GM23338 (cell line): ENCODE results near the gene KIF2A. TPM values are rescaled to one million over a fixed set of nuclear protein-coding genes. Genes with fewer than 3 reads are reported as not detected.

ENCODE experiments used
- ATAC-seq: fragments of 200-7000 bp; cut with Tn5 transposase; 3 replicates; pipeline ENCODE4 v1.9.1; 2020
- DNase-seq: peaks from one replicate; pipeline ENCODE4 v3.0.0-alpha.2; 2015; ENCODE audit warnings: low spot score
- H2AFZ ChIP-seq: fragments of 200-600 bp; sonication (generic); 2 replicates; pipeline ENCODE4 v1.8.0; 2016; ENCODE audit warnings: antibody characterized with exemption, mild to moderate bottlenecking, moderate library complexity
- H3F3A ChIP-seq: fragments of 200-600 bp; sonication (generic); replicated peaks from 2 replicates; pipeline ENCODE4 v1.8.0; 2017; ENCODE audit warnings: antibody characterized with exemption, mixed run types, low read depth
- H3K27ac ChIP-seq: fragments of 200-600 bp; sonication (generic); 2 replicates; pipeline ENCODE4 v1.6.1; 2016; ENCODE audit warnings: low read depth
- H3K27me3 ChIP-seq: fragments of 200-600 bp; sonication (generic); 2 replicates; pipeline ENCODE4 v1.8.0; 2016; ENCODE audit warnings: mild to moderate bottlenecking, mixed run types, moderate library complexity; ENCODE audit not compliant: insufficient read depth
- H3K36me3 ChIP-seq: fragments of 200-600 bp; sonication (generic); 2 replicates; pipeline ENCODE4 v1.8.0; 2016; ENCODE audit warnings: mild to moderate bottlenecking; ENCODE audit not compliant: insufficient read depth
- H3K4me1 ChIP-seq: fragments of 200-600 bp; sonication (generic); 2 replicates; pipeline ENCODE4 v1.8.0; 2016; ENCODE audit warnings: mild to moderate bottlenecking, moderate library complexity; ENCODE audit not compliant: insufficient read depth
- H3K4me2 ChIP-seq: fragments of 200-600 bp; sonication (generic); 2 replicates; pipeline ENCODE4 v1.7.1; 2017; ENCODE audit warnings: mixed run types
- H3K4me3 ChIP-seq: fragments of 200-600 bp; sonication (generic); 2 replicates; pipeline ENCODE4 v1.6.1; 2016; ENCODE audit warnings: mixed run types
- H3K79me2 ChIP-seq: fragments of 200-600 bp; sonication (generic); replicated peaks from 2 replicates; pipeline ENCODE4 v1.8.0; 2017; ENCODE audit warnings: mild to moderate bottlenecking; ENCODE audit not compliant: insufficient read depth
- H3K9me2 ChIP-seq: fragments of 200-600 bp; sonication (generic); 2 replicates; pipeline ENCODE4 v1.8.0; 2017; ENCODE audit not compliant: insufficient read depth
- H4K20me1 ChIP-seq: fragments of 200-600 bp; sonication (generic); replicated peaks from 2 replicates; pipeline ENCODE4 v1.8.0; 2017; ENCODE audit warnings: mild to moderate bottlenecking; ENCODE audit not compliant: insufficient read depth
- H3K27ac Mint-ChIP-seq: 2 replicates; pipeline ENCODE4 v1.8.0; 2020; ENCODE audit warnings: inconsistent platforms, mild to moderate bottlenecking, moderate library complexity, mixed read lengths
- H3K27me3 Mint-ChIP-seq: 3 replicates; pipeline ENCODE4 v1.8.0; 2022; ENCODE audit warnings: low read depth, mild to moderate bottlenecking, moderate library complexity, mixed read lengths, inconsistent platforms; ENCODE audit not compliant: insufficient read depth, poor library complexity
- H3K36me3 Mint-ChIP-seq: 3 replicates; pipeline ENCODE4 v1.8.0; 2021; ENCODE audit warnings: low read depth, mild to moderate bottlenecking, inconsistent platforms, moderate library complexity, mixed read lengths
- H3K4me1 Mint-ChIP-seq: 3 replicates; pipeline ENCODE4 v1.8.0; 2020; ENCODE audit warnings: mild to moderate bottlenecking, inconsistent platforms, mixed read lengths
- H3K4me3 Mint-ChIP-seq: 3 replicates; pipeline ENCODE4 v1.8.0; 2021; ENCODE audit warnings: moderate library complexity, mild to moderate bottlenecking, inconsistent platforms, mixed read lengths
- H3K9me3 Mint-ChIP-seq: 3 replicates; pipeline ENCODE4 v1.8.0; 2020; ENCODE audit warnings: moderate library complexity, mild to moderate bottlenecking, inconsistent platforms, mixed read lengths
- EZH2 ChIP-seq: fragments of 200-600 bp; sonication (generic); IDR thresholded peaks from one replicate; pipeline ENCODE4 v1.8.0; 2017; ENCODE audit warnings: antibody characterized with exemption, mild to moderate bottlenecking, low read depth; ENCODE audit not compliant: unreplicated experiment
- EZH2phosphoT487 ChIP-seq: fragments of 200-600 bp; sonication (generic); IDR thresholded peaks from one replicate; pipeline ENCODE4 v1.8.1; 2018; ENCODE audit warnings: antibody characterized with exemption; ENCODE audit not compliant: unreplicated experiment
- POLR2AphosphoS5 ChIP-seq: IDR thresholded peaks from 2 replicates; pipeline ENCODE4 v1.6.1; 2016; ENCODE audit warnings: antibody characterized with exemption, low read depth
- STAT1 ChIP-seq: IDR thresholded peaks from one replicate; pipeline ENCODE4 v1.6.1; 2016; ENCODE audit warnings: antibody characterized with exemption; ENCODE audit not compliant: unreplicated experiment
- ZNF114 ChIP-seq: fragments of 250-450 bp; sonication (Bioruptor Pico); IDR thresholded peaks from 2 replicates; pipeline ENCODE4 v1.5.0; 2020; ENCODE audit warnings: mild to moderate bottlenecking, moderate library complexity
- ZNF331 ChIP-seq: fragments of 250-450 bp; sonication (Bioruptor Pico); IDR thresholded peaks from 2 replicates; pipeline ENCODE4 v1.5.0; 2020; ENCODE audit warnings: low read depth, mild to moderate bottlenecking, moderate library complexity
- polyA plus RNA-seq: library from polyadenylated mRNA; unstranded; fragments of >200 nt; fragmentation: Nextera tagmentation; extraction: Ambion mirVana; gene quantifications from 2 replicates; pipeline ENCODE4 v1.2.1, GENCODE V29; 2016
- total RNA-seq: library from RNA; depleted of rRNA; stranded (reverse); fragments of >200 nt; shearing (Covaris generic); gene quantifications from 2 replicates; pipeline ENCODE4 v1.2.3, GENCODE V29; 2014
- TF ChIP-seq, protein P1 (sequence below): fragments of 250-450 bp; sonication (Bioruptor Pico); IDR thresholded peaks from 2 replicates; pipeline ENCODE4 v1.5.0; 2020; ENCODE audit warnings: mild to moderate bottlenecking, moderate library complexity

The KIF2A gene
- total and polyA plus RNA-seq, 2 experiments from 2014 or later = 120 to 122 TPM

DNA sequence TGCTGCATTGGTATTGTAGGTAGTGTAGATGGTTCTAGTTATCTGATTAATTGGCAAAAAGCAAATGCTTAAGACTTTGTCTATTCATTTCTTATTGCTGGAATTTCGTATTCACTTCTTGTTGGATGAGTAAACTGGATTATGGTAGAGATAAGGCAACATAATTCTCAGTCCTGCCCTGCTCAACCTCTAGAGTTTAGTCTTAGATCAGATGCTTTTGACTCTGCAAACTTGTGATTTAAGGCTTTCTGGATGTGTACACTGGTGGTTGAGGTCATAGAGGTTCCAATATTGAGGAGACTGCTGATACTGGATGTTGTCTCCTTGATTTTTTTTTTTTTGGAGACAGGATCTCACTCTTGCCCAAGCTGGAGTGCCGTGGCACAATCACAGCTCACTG lies 35.0 kb downstream of the KIF2A start:
- TF ChIP-seq EZH2 (no peak), ZNF114 (CRISPR knock-in tag) (no peak), EZH2phosphoT487 (no peak), ZNF331 (CRISPR knock-in tag) (no peak), STAT1 (no peak)
- H3K4me1 Mint-ChIP-seq = peaks cover 2% of the 10 kb centered on the region
- Histone ChIP-seq H3K4me3 (no peak overlapping the region), H3K4me2 (no peak overlapping the region), H3K27ac (no peak overlapping the region), H4K20me1 (peaks cover 46% of the 10 kb centered on the region), H3K79me2 (peaks cover 98% of the 10 kb centered on the region), H3K9me2 (no peaks in the 10 kb centered on the region), H3K4me1 (no peaks in the 10 kb centered on the region), H3K36me3 (no peaks in the 10 kb centered on the region), H3F3A (no peaks in the 10 kb centered on the region), H3K27me3 (no peaks in the 10 kb centered on the region), H2AFZ (no peak overlapping the region)
- H3K9me3 Mint-ChIP-seq = no peaks in the 10 kb centered on the region
- H3K36me3 Mint-ChIP-seq = peaks cover 3% of the 10 kb centered on the region; the same call in 2 of the 3 replicates
- H3K4me3 Mint-ChIP-seq = no peak overlapping the region
- H3K27ac Mint-ChIP-seq = no peak overlapping the region
- H3K27me3 Mint-ChIP-seq = no peaks in the 10 kb centered on the region
- ATAC-seq = no peak
- no peak for DNase-seq

DNA sequence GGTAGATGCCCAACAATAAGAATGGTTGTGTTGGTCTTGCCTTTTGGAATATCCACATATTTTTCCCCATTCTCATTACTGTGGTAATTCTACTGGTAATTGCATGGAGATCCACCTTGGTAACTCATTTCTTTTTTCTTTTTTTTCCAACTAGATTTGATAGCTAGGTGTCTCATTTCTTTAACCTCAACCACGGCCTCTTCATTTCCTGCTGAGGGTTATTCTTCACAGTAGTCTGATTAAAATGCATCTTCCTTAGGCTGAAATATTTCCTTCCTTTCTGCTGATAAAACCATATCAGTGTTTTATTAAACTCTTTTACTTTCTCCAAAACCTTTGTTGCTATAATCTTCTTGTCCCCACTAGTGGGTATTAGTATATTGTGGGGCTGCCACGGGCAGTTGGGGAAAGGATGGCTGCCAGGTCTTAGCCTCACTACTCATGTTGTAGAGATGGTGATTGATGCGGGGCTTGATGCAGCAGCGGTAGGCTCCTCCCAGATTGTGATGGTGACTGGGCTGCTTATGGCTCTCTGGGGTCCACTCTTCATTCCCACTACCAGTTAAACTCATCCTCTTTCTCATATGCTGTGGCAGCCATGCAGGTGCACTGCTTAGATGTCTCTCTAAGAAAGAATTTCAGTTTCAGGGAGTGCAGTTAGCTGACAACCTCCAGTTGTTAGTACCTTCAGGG lies 35.9 kb downstream of the KIF2A start:
- Histone ChIP-seq H3K79me2 (peaks cover 98% of the 10 kb centered on the region), H3K27me3 (no peaks in the 10 kb centered on the region), H4K20me1 (peaks cover 46% of the 10 kb centered on the region), H3K4me1 (no peaks in the 10 kb centered on the region), H3K9me2 (no peaks in the 10 kb centered on the region), H3K36me3 (no peaks in the 10 kb centered on the region), H3K27ac (no peak overlapping the region), H3K4me2 (no peak overlapping the region), H2AFZ (no peak overlapping the region), H3K4me3 (no peak overlapping the region), H3F3A (no peaks in the 10 kb centered on the region)
- no peak for ATAC-seq
- Mint-ChIP-seq H3K36me3 (peaks cover 3% of the 10 kb centered on the region; the same call in 2 of the 3 replicates), H3K4me1 (peaks cover 2% of the 10 kb centered on the region), H3K27ac (no peak overlapping the region), H3K9me3 (no peaks in the 10 kb centered on the region), H3K27me3 (no peaks in the 10 kb centered on the region), H3K4me3 (no peak overlapping the region)
- DNase-seq = no peak
- TF ChIP-seq, protein P1, sequence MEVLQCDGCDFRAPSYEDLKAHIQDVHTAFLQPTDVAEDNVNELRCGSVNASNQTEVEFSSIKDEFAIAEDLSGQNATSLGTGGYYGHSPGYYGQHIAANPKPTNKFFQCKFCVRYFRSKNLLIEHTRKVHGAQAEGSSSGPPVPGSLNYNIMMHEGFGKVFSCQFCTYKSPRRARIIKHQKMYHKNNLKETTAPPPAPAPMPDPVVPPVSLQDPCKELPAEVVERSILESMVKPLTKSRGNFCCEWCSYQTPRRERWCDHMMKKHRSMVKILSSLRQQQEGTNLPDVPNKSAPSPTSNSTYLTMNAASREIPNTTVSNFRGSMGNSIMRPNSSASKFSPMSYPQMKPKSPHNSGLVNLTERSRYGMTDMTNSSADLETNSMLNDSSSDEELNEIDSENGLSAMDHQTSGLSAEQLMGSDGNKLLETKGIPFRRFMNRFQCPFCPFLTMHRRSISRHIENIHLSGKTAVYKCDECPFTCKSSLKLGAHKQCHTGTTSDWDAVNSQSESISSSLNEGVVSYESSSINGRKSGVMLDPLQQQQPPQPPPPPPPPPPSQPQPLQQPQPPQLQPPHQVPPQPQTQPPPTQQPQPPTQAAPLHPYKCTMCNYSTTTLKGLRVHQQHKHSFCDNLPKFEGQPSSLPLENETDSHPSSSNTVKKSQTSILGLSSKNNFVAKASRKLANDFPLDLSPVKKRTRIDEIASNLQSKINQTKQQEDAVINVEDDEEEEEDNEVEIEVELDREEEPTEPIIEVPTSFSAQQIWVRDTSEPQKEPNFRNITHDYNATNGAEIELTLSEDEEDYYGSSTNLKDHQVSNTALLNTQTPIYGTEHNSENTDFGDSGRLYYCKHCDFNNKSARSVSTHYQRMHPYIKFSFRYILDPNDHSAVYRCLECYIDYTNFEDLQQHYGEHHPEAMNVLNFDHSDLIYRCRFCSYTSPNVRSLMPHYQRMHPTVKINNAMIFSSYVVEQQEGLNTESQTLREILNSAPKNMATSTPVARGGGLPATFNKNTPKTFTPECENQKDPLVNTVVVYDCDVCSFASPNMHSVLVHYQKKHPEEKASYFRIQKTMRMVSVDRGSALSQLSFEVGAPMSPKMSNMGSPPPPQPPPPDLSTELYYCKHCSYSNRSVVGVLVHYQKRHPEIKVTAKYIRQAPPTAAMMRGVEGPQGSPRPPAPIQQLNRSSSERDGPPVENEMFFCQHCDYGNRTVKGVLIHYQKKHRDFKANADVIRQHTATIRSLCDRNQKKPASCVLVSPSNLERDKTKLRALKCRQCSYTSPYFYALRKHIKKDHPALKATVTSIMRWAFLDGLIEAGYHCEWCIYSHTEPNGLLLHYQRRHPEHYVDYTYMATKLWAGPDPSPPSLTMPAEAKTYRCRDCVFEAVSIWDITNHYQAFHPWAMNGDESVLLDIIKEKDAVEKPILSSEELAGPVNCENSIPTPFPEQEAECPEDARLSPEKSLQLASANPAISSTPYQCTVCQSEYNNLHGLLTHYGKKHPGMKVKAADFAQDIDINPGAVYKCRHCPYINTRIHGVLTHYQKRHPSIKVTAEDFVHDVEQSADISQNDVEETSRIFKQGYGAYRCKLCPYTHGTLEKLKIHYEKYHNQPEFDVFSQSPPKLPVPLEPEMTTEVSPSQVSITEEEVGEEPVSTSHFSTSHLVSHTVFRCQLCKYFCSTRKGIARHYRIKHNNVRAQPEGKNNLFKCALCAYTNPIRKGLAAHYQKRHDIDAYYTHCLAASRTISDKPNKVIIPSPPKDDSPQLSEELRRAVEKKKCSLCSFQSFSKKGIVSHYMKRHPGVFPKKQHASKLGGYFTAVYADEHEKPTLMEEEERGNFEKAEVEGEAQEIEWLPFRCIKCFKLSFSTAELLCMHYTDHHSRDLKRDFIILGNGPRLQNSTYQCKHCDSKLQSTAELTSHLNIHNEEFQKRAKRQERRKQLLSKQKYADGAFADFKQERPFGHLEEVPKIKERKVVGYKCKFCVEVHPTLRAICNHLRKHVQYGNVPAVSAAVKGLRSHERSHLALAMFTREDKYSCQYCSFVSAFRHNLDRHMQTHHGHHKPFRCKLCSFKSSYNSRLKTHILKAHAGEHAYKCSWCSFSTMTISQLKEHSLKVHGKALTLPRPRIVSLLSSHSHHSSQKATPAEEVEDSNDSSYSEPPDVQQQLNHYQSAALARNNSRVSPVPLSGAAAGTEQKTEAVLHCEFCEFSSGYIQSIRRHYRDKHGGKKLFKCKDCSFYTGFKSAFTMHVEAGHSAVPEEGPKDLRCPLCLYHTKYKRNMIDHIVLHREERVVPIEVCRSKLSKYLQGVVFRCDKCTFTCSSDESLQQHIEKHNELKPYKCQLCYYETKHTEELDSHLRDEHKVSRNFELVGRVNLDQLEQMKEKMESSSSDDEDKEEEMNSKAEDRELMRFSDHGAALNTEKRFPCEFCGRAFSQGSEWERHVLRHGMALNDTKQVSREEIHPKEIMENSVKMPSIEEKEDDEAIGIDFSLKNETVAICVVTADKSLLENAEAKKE (CRISPR knock-in tag) = no peak
- TF ChIP-seq POLR2AphosphoS5 = no peak
